Colonic mucosa (tissue), 4 donors: ENCODE results near the gene PHYHIPL. TPM values are rescaled to one million over a fixed set of nuclear protein-coding genes. Genes with fewer than 3 reads are reported as not detected.

Experiments used
- DNase-seq: peaks from one replicate; pipeline ENCODE4 v3.0.0-alpha.2; 2020
- H3K27ac ChIP-seq: fragments of 200-600 bp; one replicate; pipeline ENCODE4 v1.8.0; 2021
- H3K27me3 ChIP-seq: fragments of 200-600 bp; one replicate; pipeline ENCODE4 v1.8.0; 2021
- H3K36me3 ChIP-seq: fragments of 200-600 bp; one replicate; pipeline ENCODE4 v1.8.0; 2021
- H3K4me1 ChIP-seq: fragments of 200-600 bp; one replicate; pipeline ENCODE4 v1.8.0; 2021; ENCODE audit warnings: mild to moderate bottlenecking
- H3K4me3 ChIP-seq: fragments of 200-600 bp; one replicate; pipeline ENCODE4 v1.8.0; 2021
- H3K9ac ChIP-seq, 2 donors: one replicate each; pipeline ENCODE4 v1.7.0; 2013; ENCODE audit warnings: control low read depth in 2 of 2, low read depth in 2 of 2, low read length in 2 of 2
- H3K9me3 ChIP-seq: fragments of 200-600 bp; one replicate; pipeline ENCODE4 v1.8.0; 2021
- CTCF ChIP-seq: fragments of 200-600 bp; IDR thresholded peaks from one replicate; pipeline ENCODE4 v1.8.0; 2022; ENCODE audit warnings: antibody characterized with exemption, mild to moderate bottlenecking
- intact Hi-C: fragments of 100-400 bp; cut with DNase I; formaldehyde crosslinking; loops from one replicate; pipeline ENCODE4 v1.14.1; 2022
- total RNA-seq, 2 donors: library from RNA; stranded (reverse); fragmentation: NEBNext Ultra II Directional in 1 of 2; extraction: Animal tissue kit (Norgen Biotek cat#: 25700) in 1 of 2; gene quantifications; one replicate each; pipeline ENCODE4 v1.2.1, GENCODE V29; 2021
- donor health status: healthy.
- donor health status: DM: no; HTN: no; CAD: no.
- donor health status: DM: no; HTN: no; CAD: no.

The PHYHIPL gene
- total RNA-seq, result under 1 TPM in 1 of 2 donors, not detected in 1; 0.30 TPM

- no peak for TF ChIP-seq CTCF
- Histone ChIP-seq H3K9me3 (no peaks in the 10 kb centered on the region), H3K36me3 (no peaks in the 10 kb centered on the region), H3K4me1 (no peaks in the 10 kb centered on the region), H3K9ac (no peak within 1 kb of the TSS), H3K27me3 (peaks cover 17% of the 10 kb centered on the region), H3K4me3 (peak within 1 kb of the TSS; percentile 27), H3K27ac (no peak within 1 kb of the TSS)
- no peak for DNase-seq
- intact Hi-C loops, result no loop called here
These were observed at the start of gene PHYHIPL for GRCh38 chr10:59176241-59177030. Gene PHYHIPL (plus strand): TSS chr10:59176643. CDS start chr10:59176854, 211 bp downstream.

GRCh38 chr10:59126991-59127390 lies 49.5 kb upstream of the PHYHIPL start:
- no peaks in the 10 kb centered on the region for H3K27me3 ChIP-seq
- DNase-seq, result no peak
- no peak for TF ChIP-seq CTCF
- no peaks in the 10 kb centered on the region for H3K4me1 ChIP-seq
- no peak overlapping the region for H3K4me3 ChIP-seq
- no peak overlapping the region for H3K27ac ChIP-seq
- H3K36me3 ChIP-seq, result no peaks in the 10 kb centered on the region
- no peaks in the 10 kb centered on the region for H3K9me3 ChIP-seq
- no peak overlapping the region for H3K9ac ChIP-seq
- intact Hi-C loops, result no loop called here

GRCh38 chr10:59127991-59128390 lies 48.5 kb upstream of the PHYHIPL start:
- intact Hi-C loops, result no loop called here
- TF ChIP-seq CTCF, result no peak
- Histone ChIP-seq H3K27me3 (no peaks in the 10 kb centered on the region), H3K9ac (no peak overlapping the region), H3K9me3 (no peaks in the 10 kb centered on the region), H3K4me1 (no peaks in the 10 kb centered on the region), H3K27ac (no peak overlapping the region), H3K4me3 (no peak overlapping the region), H3K36me3 (no peaks in the 10 kb centered on the region)
- DNase-seq, result no peak

GRCh38 chr10:59129867-59130266 lies 46.6 kb upstream of the PHYHIPL start:
- no peak for DNase-seq
- intact Hi-C loops, result no loop called here
- TF ChIP-seq CTCF, result no peak
- no peaks in the 10 kb centered on the region for H3K36me3 ChIP-seq
- H3K27me3 ChIP-seq, result no peaks in the 10 kb centered on the region
- no peaks in the 10 kb centered on the region for H3K9me3 ChIP-seq
- no peak overlapping the region for H3K9ac ChIP-seq
- no peak overlapping the region for H3K27ac ChIP-seq
- no peaks in the 10 kb centered on the region for H3K4me1 ChIP-seq
- no peak overlapping the region for H3K4me3 ChIP-seq

- intact Hi-C loops, result no loop called here
- H3K4me1 ChIP-seq, result no peaks in the 10 kb centered on the region
- no peaks in the 10 kb centered on the region for H3K36me3 ChIP-seq
- H3K4me3 ChIP-seq, result no peak overlapping the region
- H3K9me3 ChIP-seq, result no peaks in the 10 kb centered on the region
- TF ChIP-seq CTCF, result no peak
- no peak overlapping the region for H3K27ac ChIP-seq
- no peaks in the 10 kb centered on the region for H3K27me3 ChIP-seq
- no peak for DNase-seq
- no peak overlapping the region for H3K9ac ChIP-seq
These were observed 44.8 kb upstream of the PHYHIPL start for GRCh38 chr10:59131666-59132065.
